Liver (tissue), 9 donors: ENCODE measurements around the gene TXNDC17. TPM values are rescaled to one million over a fixed set of nuclear protein-coding genes. Genes with fewer than 3 reads are reported as not detected.
"Not testable (repeated sequence)": the region's sequence is repeated elsewhere in the genome, so short reads cannot be mapped to it uniquely, and the experiment has no call there.

Source experiments
- DNase-seq: peaks from one replicate; pipeline ENCODE4 v3.0.0-alpha.2; 2017; ENCODE audit warnings: low spot score
- H3K27ac ChIP-seq, 2 donors: one replicate each; pipeline ENCODE4 v1.7.0; 2013; ENCODE audit warnings: inconsistent platforms in 2 of 2, low read length in 2 of 2, control low read depth in 1 of 2, low read depth in 1 of 2, mild to moderate bottlenecking in 1 of 2
- H3K27me3 ChIP-seq, 4 donors: one replicate each; pipeline versions ENCODE4 v1.6.1 to v1.7.0; 2013; ENCODE audit warnings: low read length in 3 of 4, inconsistent platforms in 1 of 4, mild to moderate bottlenecking in 1 of 4, moderate library complexity in 1 of 4; ENCODE audit not compliant: control insufficient read depth in 4 of 4, insufficient read depth in 4 of 4
- H3K36me3 ChIP-seq, 4 donors: one replicate each; pipeline versions ENCODE4 v1.6.1 to v1.7.0; 2013; ENCODE audit warnings: low read length in 3 of 4, mild to moderate bottlenecking in 3 of 4, low read depth in 1 of 4, moderate library complexity in 1 of 4; ENCODE audit not compliant: control insufficient read depth in 4 of 4, insufficient read depth in 3 of 4
- H3K4me1 ChIP-seq, 4 donors: one replicate each; pipeline versions ENCODE4 v1.6.1 to v1.7.0; 2013; ENCODE audit warnings: low read length in 3 of 4, mild to moderate bottlenecking in 3 of 4, moderate library complexity in 1 of 4; ENCODE audit not compliant: control insufficient read depth in 4 of 4, insufficient read depth in 4 of 4
- H3K4me3 ChIP-seq, 3 donors: one replicate each; pipeline versions ENCODE4 v1.6.1 to v1.7.0; 2013; ENCODE audit warnings: low read length in 3 of 3, control low read depth in 1 of 3, low read depth in 1 of 3, mild to moderate bottlenecking in 1 of 3
- H3K9ac ChIP-seq, 2 donors: one replicate each; pipeline ENCODE4 v1.7.0; 2013; ENCODE audit warnings: low read length in 2 of 2, mild to moderate bottlenecking in 2 of 2, moderate library complexity in 2 of 2, control low read depth in 1 of 2, low read depth in 1 of 2
- H3K9me3 ChIP-seq, 4 donors: one replicate each; pipeline versions ENCODE4 v1.6.1 to v1.7.0; 2013; ENCODE audit warnings: low read length in 3 of 4; ENCODE audit not compliant: control insufficient read depth in 4 of 4
- ATF3 ChIP-seq: IDR thresholded peaks from 2 replicates; pipeline ENCODE4 v1.6.1; 2016; ENCODE audit warnings: antibody characterized with exemption
- CTCF ChIP-seq: fragments of 150-350 bp; IDR thresholded peaks from 2 replicates; pipeline ENCODE4 v1.5.1; 2017; ENCODE audit warnings: improper control_type of control experiment, low read depth, low read length; ENCODE audit not compliant: missing input control
- EGR1 ChIP-seq, 2 donors: IDR thresholded peaks; 2 replicates each; pipeline ENCODE4 v1.6.1; 2016 to 2018; ENCODE audit warnings: antibody characterized with exemption in 2 of 2, low read depth in 2 of 2
- FOXA1 ChIP-seq: IDR thresholded peaks from 2 replicates; pipeline ENCODE4 v1.6.1; 2016; ENCODE audit warnings: antibody characterized with exemption
- FOXA2 ChIP-seq: IDR thresholded peaks from 2 replicates; pipeline ENCODE4 v1.6.1; 2016; ENCODE audit warnings: antibody characterized with exemption
- GABPA ChIP-seq, 2 donors: IDR thresholded peaks in 1 of 2; conservative IDR thresholded peaks in 1 of 2; 2 replicates each; pipeline ENCODE4 v1.6.1; 2016; ENCODE audit warnings: antibody characterized with exemption in 2 of 2, mild to moderate bottlenecking in 1 of 2, moderate library complexity in 1 of 2
- HNF4A ChIP-seq, 2 donors: conservative IDR thresholded peaks; 2 replicates each; pipeline ENCODE4 v1.6.1; 2016; ENCODE audit warnings: antibody characterized with exemption in 2 of 2, mild to moderate bottlenecking in 2 of 2
- HNF4G ChIP-seq: IDR thresholded peaks from 2 replicates; pipeline ENCODE4 v1.6.1; 2016; ENCODE audit warnings: antibody characterized with exemption
- JUND ChIP-seq, 2 donors: IDR thresholded peaks; 2 replicates each; pipeline ENCODE4 v1.6.1; 2016; ENCODE audit warnings: antibody characterized with exemption in 2 of 2
- NR2F2 ChIP-seq: IDR thresholded peaks from 2 replicates; pipeline ENCODE4 v1.6.1; 2016; ENCODE audit warnings: antibody characterized with exemption
- RAD21 ChIP-seq, 2 donors: IDR thresholded peaks; 2 replicates each; pipeline ENCODE4 v1.6.1; 2016; ENCODE audit warnings: antibody characterized with exemption in 2 of 2, mild to moderate bottlenecking in 2 of 2
- REST ChIP-seq: IDR thresholded peaks from 2 replicates; pipeline ENCODE4 v1.6.1; 2016; ENCODE audit warnings: antibody characterized with exemption, mild to moderate bottlenecking
- RXRA ChIP-seq, 2 donors: IDR thresholded peaks; 2 replicates each; pipeline ENCODE4 v1.6.1; 2017 to 2018; ENCODE audit warnings: antibody characterized with exemption in 2 of 2, mild to moderate bottlenecking in 1 of 2
- SP1 ChIP-seq: IDR thresholded peaks from 2 replicates; pipeline ENCODE4 v1.6.1; 2018; ENCODE audit warnings: antibody characterized with exemption, mild to moderate bottlenecking
- TAF1 ChIP-seq: conservative IDR thresholded peaks from 2 replicates; pipeline ENCODE4 v1.6.1; 2016; ENCODE audit warnings: antibody characterized with exemption, mild to moderate bottlenecking
- YY1 ChIP-seq: IDR thresholded peaks from 2 replicates; pipeline ENCODE4 v1.6.1; 2016; ENCODE audit warnings: antibody characterized with exemption, mild to moderate bottlenecking
- ZBTB33 ChIP-seq: IDR thresholded peaks from 2 replicates; pipeline ENCODE4 v1.6.1; 2016; ENCODE audit warnings: antibody characterized with exemption
- WGBS: extraction: QIAGEN DNeasy Blood & Tissue Kit; methylation state at CpG from one replicate; pipeline ENCODE4 v1.1.7; 2013; 5-methylcytosine and 5-hydroxymethylcytosine counted together
- polyA plus RNA-seq, 2 donors: library from polyadenylated mRNA; stranded (reverse) in 1 of 2; unstranded in 1 of 2; fragments of 200-250 nt in 1 of 2; fragments of >200 nt in 1 of 2; fragmentation: Nextera tagmentation in 1 of 2; extraction: Ambion mirVana in 1 of 2; gene quantifications; one replicate each; pipeline versions ENCODE4 v1.2.1 to v1.2.3, GENCODE V29; 2013 to 2015
- total RNA-seq, 2 donors: library from RNA; depleted of rRNA; stranded (reverse); fragments of >200 nt; gene quantifications; one replicate each; pipeline ENCODE4 v1.2.3, GENCODE V29; 2014
- donor health status: healthy.
- donor health status: healthy.
- donor health status: healthy.
- donor health status: healthy.
- donor health status: healthy.

The TXNDC17 gene
- total and polyA plus RNA-seq, 4 donors, result 32.9 to 329 (median 99.6) TPM

GRCh38 chr17:6690641-6691040 is 49.8 kb downstream of the TXNDC17 start:
- 84% methylated on average over 11 of the region's 11 CpGs for WGBS
- Histone ChIP-seq H3K9ac (no peak overlapping the region), H3K27ac (no peak overlapping the region), H3K27me3 (no peaks in the 10 kb centered on the region), H3K9me3 (no peaks in the 10 kb centered on the region), H3K4me1 (peaks cover 1 to 33% (median 24%) of the 10 kb centered on the region in 4 donors), H3K4me3 (no peak overlapping the region), H3K36me3 (peaks cover 8 to 64% (median 46%) of the 10 kb centered on the region in 4 donors)
- no peak for DNase-seq
- no peak for TF ChIP-seq FOXA1
- TF ChIP-seq REST, result no peak
- no peak for TF ChIP-seq RXRA (IDR thresholded peaks at IDR 0.05)
- no peak for TF ChIP-seq YY1
- TF ChIP-seq RAD21 (IDR thresholded peaks at IDR 0.05), result no peak
- no peak for TF ChIP-seq TAF1
- no peak for TF ChIP-seq NR2F2

GRCh38 chr17:6691546-6691945 is 50.7 kb downstream of the TXNDC17 start:
- DNase-seq, result no peak
- no peak overlapping the region for H3K27ac ChIP-seq
- H3K4me3 ChIP-seq, result no peak overlapping the region
- no peaks in the 10 kb centered on the region for H3K9me3 ChIP-seq
- TF ChIP-seq ATF3 (no peak), ZBTB33 (no peak), REST (no peak), SP1 (no peak), YY1 (no peak), FOXA1 (no peak), HNF4A (conservative IDR thresholded peaks at IDR 0.05) (no peak), GABPA (IDR thresholded peaks at IDR 0.05 in 1 of 2, conservative IDR thresholded peaks at IDR 0.05 in 1 of 2) (no peak), HNF4G (no peak), JUND (IDR thresholded peaks at IDR 0.05) (no peak), TAF1 (no peak), FOXA2 (no peak), RXRA (IDR thresholded peaks at IDR 0.05) (no peak), RAD21 (IDR thresholded peaks at IDR 0.05) (no peak), NR2F2 (no peak), EGR1 (IDR thresholded peaks at IDR 0.05; ENCODE audit: low read depth in 2 of 2) (no peak), CTCF (no peak)
- peaks cover under 1 to 27% (median 19%) of the 10 kb centered on the region in 4 donors for H3K4me1 ChIP-seq
- no peaks in the 10 kb centered on the region for H3K27me3 ChIP-seq
- no peak overlapping the region for H3K9ac ChIP-seq
- WGBS, result 86% methylated on average over 3 of the region's 3 CpGs
- peaks cover 8 to 72% (median 55%) of the 10 kb centered on the region in 4 donors for H3K36me3 ChIP-seq

GRCh38 chr17:6691958-6692357 is 51.1 kb downstream of the TXNDC17 start:
- 83% methylated on average over 6 of the region's 6 CpGs for WGBS
- Histone ChIP-seq H3K36me3 (peaks cover 9 to 76% (median 59%) of the 10 kb centered on the region in 4 donors), H3K4me1 (peaks cover 0 to 27% (median 17%) of the 10 kb centered on the region in 4 donors)
- not testable (repeated sequence) for H3K9me3 ChIP-seq, H3K27me3 ChIP-seq, DNase-seq, H3K9ac ChIP-seq, H3K4me3 ChIP-seq, H3K27ac ChIP-seq
